ENCODE measurements around the gene TUBB1. TPM values are rescaled to one million over a fixed set of nuclear protein-coding genes. Genes with fewer than 3 reads are reported as not detected.

TUBB1 gene
- total and polyA plus RNA-seq, 12 donors = 0.07 to 0.38 (median 0.18) TPM; not detected in 2

DNA sequence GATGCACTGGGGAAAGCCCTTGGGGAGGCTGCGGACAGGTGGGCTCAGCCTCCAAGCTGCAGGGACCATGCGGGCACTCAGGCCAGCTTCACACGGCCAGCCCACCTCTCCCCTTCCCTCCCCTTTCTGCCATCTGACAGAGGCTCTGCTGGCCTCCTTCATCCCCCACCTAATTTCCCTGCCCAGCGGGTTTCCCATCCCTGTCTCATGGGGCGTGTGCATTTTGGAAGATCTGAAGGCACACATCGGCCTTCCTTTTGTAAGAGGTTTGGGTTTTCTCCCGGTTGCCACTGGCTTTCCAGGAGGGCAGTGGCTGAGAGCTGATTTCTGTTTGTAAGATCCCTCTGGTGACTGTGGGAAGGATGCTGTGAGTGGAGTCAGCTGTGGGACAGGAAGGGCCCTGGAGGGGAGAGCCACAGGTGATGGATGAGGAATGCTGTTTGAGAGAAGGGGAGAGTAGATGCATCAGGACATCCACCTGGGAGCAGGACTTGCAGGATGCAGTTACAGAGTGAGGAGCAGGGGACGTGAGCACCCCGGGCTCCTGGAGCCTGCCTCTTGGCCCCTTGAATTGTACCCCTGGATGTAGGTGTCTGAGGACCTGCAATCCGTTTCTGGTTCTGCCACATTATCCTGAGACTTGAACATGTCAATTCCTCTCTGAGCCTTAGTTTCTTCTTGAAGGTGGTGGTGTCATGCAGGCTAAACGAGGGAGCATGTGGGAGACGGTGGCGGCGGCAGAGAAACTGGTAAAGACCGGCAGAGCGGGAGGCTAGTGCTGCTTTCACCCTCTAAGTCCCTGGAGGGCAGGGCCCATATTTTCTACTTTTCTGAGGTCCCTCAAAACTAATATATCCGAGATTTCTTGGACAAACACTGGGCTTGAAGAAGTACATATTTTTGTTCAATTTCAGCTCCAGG is 5.9 kb upstream of the TUBB1 start:
- Histone ChIP-seq H3K4me3 (no peak overlapping the region), H3K36me3 (no peaks in the 10 kb centered on the region), H3K4me1 (peaks cover 2 to 69% (median 45%) of the 10 kb centered on the region in 9 donors), H3K27me3 (no peaks in the 10 kb centered on the region), H3K27ac (no peak overlapping the region), H3K9me3 (no peaks in the 10 kb centered on the region)
- ATAC-seq (no peak), DNase-seq (no peak)
- WGBS, 2 donors = 94% methylated on average over 17 of the region's 17 CpGs
- intact Hi-C loops (cut with DNase I) = loop anchor here in 1 of 10 donors (10.0 kb wide), 1 partner anchor 118 kb away; no protein-coding TSS in a partner anchor
- TF ChIP-seq, protein P1, sequence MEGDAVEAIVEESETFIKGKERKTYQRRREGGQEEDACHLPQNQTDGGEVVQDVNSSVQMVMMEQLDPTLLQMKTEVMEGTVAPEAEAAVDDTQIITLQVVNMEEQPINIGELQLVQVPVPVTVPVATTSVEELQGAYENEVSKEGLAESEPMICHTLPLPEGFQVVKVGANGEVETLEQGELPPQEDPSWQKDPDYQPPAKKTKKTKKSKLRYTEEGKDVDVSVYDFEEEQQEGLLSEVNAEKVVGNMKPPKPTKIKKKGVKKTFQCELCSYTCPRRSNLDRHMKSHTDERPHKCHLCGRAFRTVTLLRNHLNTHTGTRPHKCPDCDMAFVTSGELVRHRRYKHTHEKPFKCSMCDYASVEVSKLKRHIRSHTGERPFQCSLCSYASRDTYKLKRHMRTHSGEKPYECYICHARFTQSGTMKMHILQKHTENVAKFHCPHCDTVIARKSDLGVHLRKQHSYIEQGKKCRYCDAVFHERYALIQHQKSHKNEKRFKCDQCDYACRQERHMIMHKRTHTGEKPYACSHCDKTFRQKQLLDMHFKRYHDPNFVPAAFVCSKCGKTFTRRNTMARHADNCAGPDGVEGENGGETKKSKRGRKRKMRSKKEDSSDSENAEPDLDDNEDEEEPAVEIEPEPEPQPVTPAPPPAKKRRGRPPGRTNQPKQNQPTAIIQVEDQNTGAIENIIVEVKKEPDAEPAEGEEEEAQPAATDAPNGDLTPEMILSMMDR (IDR thresholded peaks at IDR 0.05) = no peak

DNA sequence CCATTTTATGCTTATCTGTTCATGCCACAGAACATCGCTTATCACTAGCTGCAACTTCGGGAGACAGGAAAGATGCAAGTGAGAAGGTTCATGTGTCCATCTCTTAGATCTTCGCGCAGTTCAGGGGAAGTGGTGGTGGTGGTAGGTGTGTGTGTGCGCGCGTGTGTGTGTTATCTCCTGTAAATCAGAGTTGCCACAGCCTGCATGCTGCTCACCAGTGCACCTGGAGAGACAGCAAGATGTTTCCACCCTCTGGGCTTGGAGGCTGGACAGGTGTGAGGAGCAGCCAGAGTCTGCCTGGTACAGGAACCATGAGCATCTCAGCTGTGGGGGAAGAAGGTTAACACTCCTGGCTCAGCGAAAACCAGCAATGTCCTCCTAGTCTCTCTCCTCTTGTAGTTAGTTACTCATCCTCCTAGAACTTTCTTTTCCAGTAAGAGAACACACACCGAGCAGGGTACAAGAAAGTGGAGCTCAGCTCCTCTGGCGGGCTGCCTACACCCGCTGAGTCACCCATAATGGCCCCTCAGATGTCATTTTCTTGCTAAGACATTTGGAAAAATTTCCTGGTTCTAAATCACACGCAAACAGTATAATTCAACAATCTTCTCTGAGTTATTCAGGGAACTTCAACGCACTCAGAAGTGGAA is 5.1 kb upstream of the TUBB1 start:
- H3K36me3 ChIP-seq = no peaks in the 10 kb centered on the region
- no peaks in the 10 kb centered on the region for H3K9me3 ChIP-seq
- peak overlapping the region in 1 of 10 donors; percentile 10 for H3K4me3 ChIP-seq
- intact Hi-C loops (cut with DNase I) = loop anchor here in 1 of 10 donors (10.0 kb wide), 1 partner anchor 119 kb away; no protein-coding TSS in a partner anchor
- no peak for ATAC-seq
- H3K27me3 ChIP-seq = no peaks in the 10 kb centered on the region
- peak overlapping the region in 6 of 10 donors; percentile 21 to 58 (median 52) for H3K27ac ChIP-seq
- peaks cover 2 to 62% (median 45%) of the 10 kb centered on the region in 9 donors for H3K4me1 ChIP-seq
- no peak for DNase-seq
- TF ChIP-seq, protein P1 (IDR thresholded peaks at IDR 0.05) = no peak
- 76 to 86% methylated on average over 13 of the region's 13 CpGs for WGBS, 2 donors

DNA sequence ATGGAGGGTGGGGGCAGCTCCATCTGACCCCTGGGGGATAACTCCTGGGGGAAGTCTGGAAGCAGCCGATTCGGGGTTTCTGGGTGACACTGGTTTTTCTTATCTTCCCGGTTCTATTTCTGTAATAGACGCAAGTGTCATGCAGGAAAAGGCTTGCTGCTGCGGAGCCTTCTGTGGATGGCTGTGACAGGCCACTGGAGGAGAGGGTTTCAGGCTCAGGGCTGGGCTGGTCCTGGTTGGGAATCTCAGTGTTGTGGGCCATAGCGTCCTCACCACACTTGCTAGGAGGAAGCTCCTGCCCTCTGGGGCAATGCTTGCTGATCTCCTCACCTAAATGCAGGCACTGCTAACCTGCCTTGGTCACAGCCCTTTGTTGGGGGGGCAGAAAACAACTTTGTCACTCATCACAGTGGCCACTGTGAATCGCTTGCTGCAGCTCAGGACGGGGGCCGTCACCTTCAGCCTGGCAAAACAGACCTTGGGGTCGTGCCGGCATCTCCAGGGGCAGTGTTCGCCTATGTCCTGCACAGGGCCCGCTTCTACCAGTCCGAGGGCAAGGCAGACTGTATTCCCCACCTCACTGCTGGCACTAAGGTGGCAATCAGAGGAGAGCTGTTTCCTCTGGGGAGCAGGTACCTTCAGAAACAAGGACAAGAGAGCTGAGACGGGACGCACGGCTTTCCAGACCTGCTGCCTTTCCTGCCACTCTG is 4.4 kb upstream of the TUBB1 start:
- no peak for DNase-seq
- Histone ChIP-seq H3K4me3 (peak overlapping the region in 1 of 10 donors; percentile 10), H3K27me3 (no peaks in the 10 kb centered on the region), H3K4me1 (peaks cover 2 to 57% (median 45%) of the 10 kb centered on the region in 9 donors), H3K36me3 (no peaks in the 10 kb centered on the region), H3K27ac (peak overlapping the region in 9 of 10 donors; percentile 12 to 58 (median 51)), H3K9me3 (no peaks in the 10 kb centered on the region)
- 66 to 74% methylated on average over 17 of the region's 17 CpGs for WGBS, 2 donors
- ATAC-seq = peak in 6 of 8 donors; percentile 24 to 52 (median 46)
- intact Hi-C loops (cut with DNase I) = loop anchor here in 1 of 10 donors (10.0 kb wide), 1 partner anchor 120 kb away; no protein-coding TSS in a partner anchor
- TF ChIP-seq, protein P1 (IDR thresholded peaks at IDR 0.05) = no peak

DNA sequence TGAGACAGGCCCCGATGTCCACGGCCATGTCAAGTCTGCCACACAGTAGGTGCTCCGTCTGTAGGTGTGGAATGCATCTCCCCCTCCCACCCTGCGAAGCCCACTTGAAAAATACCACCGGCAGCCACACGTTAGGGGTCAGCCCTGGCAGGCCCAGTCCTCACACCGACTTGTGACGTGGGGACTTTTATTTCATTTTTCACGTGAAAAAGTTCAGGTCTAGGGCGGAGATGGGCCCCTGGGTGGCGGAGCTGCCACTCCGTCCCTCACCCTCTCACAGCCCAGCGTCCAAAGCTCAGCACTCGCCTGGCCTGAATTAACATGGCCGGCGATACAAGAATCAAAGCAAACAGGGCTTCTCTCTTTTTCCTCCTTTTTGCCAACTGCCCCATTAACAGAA is 3.8 kb upstream of the TUBB1 start:
- Histone ChIP-seq H3K4me3 (no peak overlapping the region), H3K9me3 (no peaks in the 10 kb centered on the region), H3K4me1 (peaks cover 2 to 51% (median 40%) of the 10 kb centered on the region in 9 donors), H3K27me3 (no peaks in the 10 kb centered on the region), H3K27ac (peak overlapping the region in 4 of 10 donors; percentile 21 to 58 (median 48)), H3K36me3 (no peaks in the 10 kb centered on the region)
- 93 to 95% methylated on average over 16 of the region's 16 CpGs for WGBS, 2 donors
- intact Hi-C loops (cut with DNase I) = loop anchor here in 1 of 10 donors (10.0 kb wide), 1 partner anchor 121 kb away; no protein-coding TSS in a partner anchor
- ATAC-seq = no peak
- no peak for DNase-seq
- TF ChIP-seq, protein P1 (IDR thresholded peaks at IDR 0.05) = no peak

Measured in heart right ventricle (tissue), 16 donors.